Activated gamma-delta T cell treated with anti-CD3 and anti-CD28 coated beads, Interleukin-2, amount 50 U/mL, for 16 hours (primary cell): ENCODE measurements around the gene AKT2.

Experiments used
- DNase-seq: peaks from one replicate; pipeline ENCODE4 v3.0.0-alpha.2; 2020; ENCODE audit warnings: low read depth

AKT2 gene

GRCh38 chr19:40273469-40274360, 11.4 kb downstream of the AKT2 start:
- no peak for DNase-seq

GRCh38 chr19:40272261-40272660, 12.9 kb downstream of the AKT2 start:
- no peak for DNase-seq

DNA sequence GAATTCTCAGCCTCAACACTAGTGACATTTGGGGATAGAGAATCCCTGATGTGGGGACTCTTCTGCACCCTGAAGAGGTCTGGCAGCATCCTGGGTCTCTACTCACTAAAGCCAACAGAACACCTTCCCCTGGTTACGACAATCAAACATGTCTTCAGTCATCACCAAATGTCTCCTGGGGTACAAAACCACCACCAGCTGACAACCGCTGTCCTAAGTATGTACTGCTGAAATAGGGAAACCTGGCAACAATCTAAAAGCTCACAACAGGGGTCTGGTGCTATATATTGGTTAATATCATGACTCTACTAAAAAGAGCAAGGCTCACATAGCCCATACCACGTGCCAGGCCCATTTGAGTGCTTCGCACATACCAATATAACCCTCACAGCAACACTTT, 13.4 kb downstream of the AKT2 start:
- no peak for DNase-seq

DNA sequence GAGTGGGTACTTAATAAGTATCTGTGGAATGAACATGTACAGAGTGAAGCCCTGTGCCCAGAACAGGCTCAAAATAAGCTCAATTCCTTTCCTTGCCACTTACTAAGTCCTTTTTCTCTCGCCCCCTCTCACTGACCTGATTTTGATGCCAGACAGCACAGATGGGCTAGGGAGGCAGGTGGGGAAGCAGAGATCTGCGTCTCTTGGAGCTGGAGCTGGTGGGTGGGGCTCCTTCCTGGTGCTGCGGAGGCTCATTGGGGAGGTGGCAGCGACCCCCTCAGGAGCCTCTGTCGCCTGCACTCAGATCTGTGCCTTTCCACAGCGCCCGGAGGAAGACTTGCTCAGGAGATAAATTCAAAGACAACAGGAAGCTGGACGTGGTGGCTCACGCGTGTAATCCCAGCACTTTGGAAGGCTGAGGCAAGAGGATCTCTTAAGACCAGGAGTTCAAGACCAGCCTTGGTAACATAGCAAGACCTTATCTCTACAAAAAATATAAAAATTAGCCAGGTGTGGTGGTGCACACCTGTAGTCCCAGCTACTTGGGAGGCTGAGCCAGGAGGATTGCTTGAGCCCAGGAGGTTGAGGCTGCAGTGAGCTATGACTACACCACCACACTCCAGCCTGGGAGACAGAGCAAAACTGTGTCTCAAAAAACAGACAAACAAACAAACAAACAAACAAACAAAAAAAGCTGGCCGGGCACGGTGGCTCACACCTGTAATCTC, 14.6 kb downstream of the AKT2 start:
- DNase-seq = no peak

GRCh38 chr19:40269216-40269940, 15.8 kb downstream of the AKT2 start:
- no peak for DNase-seq

GRCh38 chr19:40267601-40267997, 17.5 kb downstream of the AKT2 start:
- DNase-seq = no peak

DNA sequence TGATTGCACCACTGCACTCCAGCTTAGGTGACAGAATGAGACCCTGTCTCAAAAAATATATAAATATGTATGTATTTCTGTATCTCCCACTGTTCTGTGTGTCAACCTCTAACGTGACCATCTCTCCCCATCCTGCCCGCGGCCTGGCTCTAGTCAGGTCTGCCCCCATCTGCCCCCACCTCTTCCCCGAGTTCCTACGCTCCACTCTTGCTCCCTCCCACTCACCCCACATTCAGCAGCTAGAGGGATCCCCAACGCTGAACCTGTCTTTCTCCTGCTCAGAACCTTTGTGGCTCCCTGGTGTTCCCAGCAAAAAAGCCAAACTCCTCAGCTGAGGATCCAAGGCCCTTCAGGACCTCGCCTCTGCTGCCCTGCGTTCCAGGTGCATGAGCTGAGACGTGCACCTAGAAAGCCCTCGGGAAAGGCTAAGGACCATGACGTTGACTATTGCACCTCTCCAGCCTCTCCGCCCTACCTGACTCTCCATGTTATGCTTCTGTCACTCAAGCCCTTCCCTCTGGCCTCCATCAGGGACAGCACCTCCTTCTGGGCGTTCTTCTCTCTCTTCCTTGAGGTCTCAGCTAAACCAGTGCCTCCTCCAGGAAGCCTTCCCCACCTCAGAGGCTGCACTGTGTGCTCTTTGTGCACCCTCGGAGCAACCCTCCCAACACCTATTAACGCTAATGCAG, 18.1 kb downstream of the AKT2 start:
- DNase-seq = no peak

GRCh38 chr19:40266119-40266518, 19.0 kb downstream of the AKT2 start:
- no peak for DNase-seq

DNA sequence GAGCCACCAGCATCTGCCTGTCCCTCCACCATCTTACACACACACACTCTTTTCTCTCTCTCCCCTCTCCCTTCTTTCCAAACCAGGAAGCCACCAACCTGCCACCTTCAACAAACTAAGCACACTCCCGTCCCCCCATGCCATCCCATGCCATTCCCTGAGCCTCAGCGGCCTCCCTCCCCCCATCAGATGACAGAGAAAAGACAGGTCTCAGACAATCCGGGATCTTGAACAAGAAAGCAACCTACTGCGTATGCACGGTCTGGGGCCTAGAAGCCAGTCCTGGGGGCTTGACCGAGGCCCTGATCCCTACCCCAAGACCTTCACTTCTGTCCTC, 19.4 kb downstream of the AKT2 start:
- DNase-seq = no peak

- DNase-seq = no peak
Observed at GRCh38 chr19:40265055-40265762, 19.9 kb downstream of the AKT2 start.

- DNase-seq = no peak
Observed at GRCh38 chr19:40264314-40265054, 20.7 kb downstream of the AKT2 start.

GRCh38 chr19:40263440-40264313, 21.5 kb downstream of the AKT2 start:
- DNase-seq = no peak

DNA sequence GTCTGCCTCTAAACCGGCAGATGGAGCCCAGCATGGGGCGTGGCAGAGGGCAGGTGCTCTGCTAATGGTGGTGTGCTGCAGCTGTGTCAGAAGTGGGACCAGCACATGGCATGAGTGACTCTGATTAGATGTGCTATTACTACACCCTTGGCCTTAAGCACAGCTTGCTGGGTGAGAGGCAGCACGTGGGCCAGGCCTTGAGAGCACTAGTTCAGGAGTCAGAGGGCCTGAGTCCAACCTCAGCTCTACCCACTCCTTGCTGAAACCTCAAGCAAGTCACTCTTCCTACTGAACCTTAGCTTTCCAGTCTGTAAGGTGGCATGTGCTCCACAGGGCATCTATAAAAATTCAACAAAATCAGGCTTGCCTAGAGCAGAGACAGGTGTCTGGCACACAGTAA, 22.7 kb downstream of the AKT2 start:
- no peak for DNase-seq

- no peak for DNase-seq
Observed at GRCh38 chr19:40261631-40262030, 23.5 kb downstream of the AKT2 start.

- DNase-seq = no peak
Observed at GRCh38 chr19:40257096-40257517, 28.0 kb downstream of the AKT2 start.

DNA sequence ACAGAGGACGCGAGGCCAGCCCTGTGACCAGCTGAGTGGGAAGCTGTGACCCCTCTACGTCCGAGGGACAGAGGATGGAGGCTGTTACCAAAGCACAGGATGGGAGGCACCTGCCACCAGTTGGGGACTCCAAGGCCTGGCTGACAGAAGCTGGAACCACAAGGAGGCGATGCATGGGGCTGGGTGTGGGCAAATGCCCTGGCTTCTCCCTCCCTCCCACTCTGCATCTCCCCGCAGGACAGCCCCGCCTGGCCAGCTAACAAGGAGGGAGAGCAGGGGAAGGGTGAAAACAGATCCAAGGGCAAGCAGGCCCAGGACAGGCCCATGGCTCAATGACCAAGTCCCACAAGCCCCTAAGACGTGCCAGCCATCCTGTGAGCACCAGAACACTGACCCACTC, 28.6 kb downstream of the AKT2 start:
- DNase-seq = no peak

DNA sequence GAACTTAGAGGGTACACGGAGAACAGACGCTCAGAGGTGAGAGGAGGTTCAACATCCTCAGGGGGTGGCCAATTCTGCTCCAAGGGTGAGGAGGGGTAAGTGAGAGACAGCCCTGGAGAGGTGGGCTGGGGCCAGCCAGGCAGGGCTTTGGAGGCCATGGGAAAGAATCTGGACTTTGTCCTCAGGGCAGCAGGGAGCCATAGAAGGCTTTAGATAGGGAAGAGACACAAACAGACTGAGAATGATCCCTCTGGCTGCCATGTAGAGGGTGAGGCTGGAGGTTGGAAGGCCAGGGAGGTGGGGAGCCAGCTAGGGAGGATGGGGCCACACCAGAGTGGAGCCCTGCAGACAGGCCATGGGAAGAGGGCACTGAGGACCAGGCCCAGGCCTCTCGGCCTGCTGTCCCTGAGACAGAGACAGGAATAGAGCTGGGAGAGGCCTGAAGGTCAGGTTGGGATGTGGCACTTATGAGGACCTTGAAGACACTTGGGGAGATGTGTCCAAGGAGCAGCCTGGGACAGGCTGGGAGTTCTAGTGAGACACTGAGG, 29.5 kb downstream of the AKT2 start:
- no peak for DNase-seq

GRCh38 chr19:40254714-40255418, 30.3 kb downstream of the AKT2 start:
- DNase-seq = no peak

- DNase-seq = no peak
Observed at GRCh38 chr19:40253611-40254092, 31.5 kb downstream of the AKT2 start.
